HEK293T (cell line): ENCODE results near the gene PRPF19.

Experiments
- BHLHE40 ChIP-seq: fragments of 450-650 bp; IDR thresholded peaks from 2 replicates; pipeline ENCODE4 v1.6.1; 2016; ENCODE audit warnings: mild to moderate bottlenecking, moderate library complexity, borderline replicate concordance
- CTBP1 ChIP-seq: fragments of 450-650 bp; IDR thresholded peaks from 2 replicates; pipeline ENCODE4 v1.6.1; 2016; ENCODE audit warnings: borderline replicate concordance
- FOXA1 ChIP-seq: fragments of 450-650 bp; IDR thresholded peaks from 2 replicates; pipeline ENCODE4 v1.6.1; 2016; ENCODE audit warnings: mild to moderate bottlenecking
- FOXK2 ChIP-seq: fragments of 450-650 bp; IDR thresholded peaks from 2 replicates; pipeline ENCODE4 v1.6.1; 2016; ENCODE audit warnings: mild to moderate bottlenecking
- FOXM1 ChIP-seq: fragments of 450-650 bp; IDR thresholded peaks from 2 replicates; pipeline ENCODE4 v1.6.1; 2017; ENCODE audit warnings: mild to moderate bottlenecking, borderline replicate concordance
- HDGF ChIP-seq: fragments of 450-650 bp; IDR thresholded peaks from 2 replicates; pipeline ENCODE4 v1.6.1; 2017; ENCODE audit warnings: antibody characterized with exemption, borderline replicate concordance
- L3MBTL2 ChIP-seq: fragments of 450-650 bp; conservative IDR thresholded peaks from 2 replicates; pipeline ENCODE4 v1.6.1; 2016; ENCODE audit warnings: mild to moderate bottlenecking
- LEF1 ChIP-seq: fragments of 450-650 bp; IDR thresholded peaks from 2 replicates; pipeline ENCODE4 v1.6.1; 2017; ENCODE audit warnings: mild to moderate bottlenecking, borderline replicate concordance
- NFRKB ChIP-seq: fragments of 450-650 bp; IDR thresholded peaks from 2 replicates; pipeline ENCODE4 v1.6.1; 2016; ENCODE audit warnings: mild to moderate bottlenecking, moderate library complexity
- SP1 ChIP-seq: fragments of 450-650 bp; IDR thresholded peaks from 2 replicates; pipeline ENCODE4 v1.6.1; 2017
- SUZ12 ChIP-seq: fragments of 450-650 bp; IDR thresholded peaks from 2 replicates; pipeline ENCODE4 v1.6.1; 2016; ENCODE audit warnings: mild to moderate bottlenecking
- TARDBP ChIP-seq: fragments of 450-650 bp; IDR thresholded peaks from 2 replicates; pipeline ENCODE4 v1.6.1; 2016

DNA sequence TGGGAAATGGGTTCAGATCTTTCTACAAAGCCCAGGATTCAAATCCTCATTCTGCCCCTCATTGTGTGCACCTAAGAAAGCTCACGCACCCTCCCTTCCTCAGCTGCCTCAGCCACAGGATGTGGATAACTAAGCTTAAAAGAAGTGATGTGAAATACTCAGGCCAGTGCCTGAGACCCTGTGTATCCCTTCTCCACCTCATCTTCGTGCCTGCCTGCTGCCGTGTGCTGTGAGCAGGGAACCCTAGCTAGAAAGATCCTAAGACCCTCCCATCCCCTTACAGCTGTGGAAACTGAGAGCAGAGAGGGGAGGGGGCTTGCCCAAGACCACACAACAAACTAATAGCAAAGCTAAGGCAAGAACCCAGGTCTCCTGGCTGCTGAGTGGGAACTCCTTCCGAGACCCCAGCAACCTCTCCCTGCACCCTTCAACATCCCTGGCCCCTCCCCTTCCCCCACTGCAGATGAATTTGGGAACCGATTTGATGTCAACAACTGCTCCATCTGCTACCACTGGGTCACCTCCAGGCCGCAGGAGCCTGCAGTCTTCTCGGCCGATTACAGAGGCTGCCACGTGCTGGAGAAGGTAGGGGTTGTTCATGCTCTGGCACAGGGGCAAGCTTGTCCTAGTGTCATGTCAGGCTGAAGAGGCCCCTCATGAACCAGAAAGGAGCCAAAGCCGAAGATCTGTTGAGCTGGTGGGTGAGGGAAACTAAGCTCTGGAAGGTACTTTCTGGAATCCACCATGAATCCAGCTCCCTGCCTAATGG, 37.5 kb downstream of the PRPF19 start:
- TF ChIP-seq SP1 = no peak
- TF ChIP-seq TARDBP = no peak
- TF ChIP-seq HDGF = no peak
- no peak for TF ChIP-seq FOXM1
- TF ChIP-seq FOXK2 = no peak
- TF ChIP-seq LEF1 = no peak
- TF ChIP-seq L3MBTL2 = no peak
- no peak for TF ChIP-seq SUZ12
- no peak for TF ChIP-seq NFRKB
- no peak for TF ChIP-seq BHLHE40
- TF ChIP-seq FOXA1 = no peak
- TF ChIP-seq CTBP1 = no peak
